ENCODE measurements around the gene AGPAT2. TPM values are rescaled to one million over a fixed set of nuclear protein-coding genes. Genes with fewer than 3 reads are reported as not detected.
A peak's percentile ranks its signal among the peaks of the same experiment; 100 is the strongest.

The AGPAT2 gene
- total RNA-seq, 1 experiment from 2014 or later = 73.5 TPM

GRCh38 chr9:136703276-136703860 is 16.1 kb upstream of the AGPAT2 start:
- DNase-seq (ENCODE audit: low read depth) = no peak

- DNase-seq (ENCODE audit: low read depth) = no peak
Measured at GRCh38 chr9:136701668-136702053, 14.4 kb upstream of the AGPAT2 start.

- no peak for DNase-seq (ENCODE audit: low read depth)
Measured at GRCh38 chr9:136700959-136701667, 13.9 kb upstream of the AGPAT2 start.

- no peak for DNase-seq (ENCODE audit: low read depth)
Measured at GRCh38 chr9:136700304-136700703, 13.0 kb upstream of the AGPAT2 start.

GRCh38 chr9:136698635-136699246 is 11.5 kb upstream of the AGPAT2 start:
- no peak for DNase-seq (ENCODE audit: low read depth)

GRCh38 chr9:136697821-136698526 is 10.7 kb upstream of the AGPAT2 start:
- no peak for DNase-seq (ENCODE audit: low read depth)

GRCh38 chr9:136697146-136697820 is 10.0 kb upstream of the AGPAT2 start:
- no peak for DNase-seq (ENCODE audit: low read depth)

- DNase-seq (ENCODE audit: low read depth) = no peak
Measured at GRCh38 chr9:136696502-136696901, 9.2 kb upstream of the AGPAT2 start.

- DNase-seq (ENCODE audit: low read depth) = no peak
Measured at GRCh38 chr9:136695955-136696354, 8.7 kb upstream of the AGPAT2 start.

GRCh38 chr9:136695435-136695895 is 8.2 kb upstream of the AGPAT2 start:
- DNase-seq (ENCODE audit: low read depth) = peak; percentile 32

- no peak for DNase-seq (ENCODE audit: low read depth)
Measured at GRCh38 chr9:136694872-136695247, 7.6 kb upstream of the AGPAT2 start.

GRCh38 chr9:136694163-136694871 is 7.1 kb upstream of the AGPAT2 start:
- DNase-seq (ENCODE audit: low read depth) = no peak

GRCh38 chr9:136693490-136694162 is 6.4 kb upstream of the AGPAT2 start:
- peak; percentile 65 for DNase-seq (ENCODE audit: low read depth)

- DNase-seq (ENCODE audit: low read depth) = no peak
Measured at GRCh38 chr9:136693135-136693489, 5.9 kb upstream of the AGPAT2 start.

- no peak for DNase-seq (ENCODE audit: low read depth)
Measured at GRCh38 chr9:136692185-136693134, 5.2 kb upstream of the AGPAT2 start.

GRCh38 chr9:136691316-136692184 is 4.3 kb upstream of the AGPAT2 start:
- no peak for DNase-seq (ENCODE audit: low read depth)

- DNase-seq (ENCODE audit: low read depth) = no peak
Measured at GRCh38 chr9:136690806-136691261, 3.6 kb upstream of the AGPAT2 start.

All from HT1080 (cell line).